Adipose tissue (tissue), 3 donors: ENCODE data around the gene KIF21B. TPM values are rescaled to one million over a fixed set of nuclear protein-coding genes. Genes with fewer than 3 reads are reported as not detected.
"Not testable (repeated sequence)": the region's sequence is repeated elsewhere in the genome, so short reads cannot be mapped to it uniquely, and the experiment has no call there.

Experiments
- H3K27ac ChIP-seq: one replicate; pipeline ENCODE4 v1.5.1; 2013; ENCODE audit warnings: low read depth, low read length
- WGBS, 3 donors: extraction: QIAGEN DNeasy Blood & Tissue Kit; methylation state at CpG; one replicate each; pipeline ENCODE4 v1.1.7; 2013; 5-methylcytosine and 5-hydroxymethylcytosine counted together
- polyA plus RNA-seq, 3 donors: library from polyadenylated mRNA; stranded (reverse); fragments of 200-250 nt; gene quantifications; one replicate each; pipeline ENCODE4 v1.2.3, GENCODE V29; 2013
- donor health status: healthy with polysubstance abuse.
- donor health status: Bipolar disorder and iron deficiency.
- donor health status: healthy.

Gene KIF21B
- polyA plus RNA-seq, 3 donors, result 0.46 to 1.2 (median 1.1) TPM

- 50 to 51% (median 50%) methylated on average over 6 of the region's 6 CpGs for WGBS, 3 donors
Observed at GRCh38 chr1:200965111-200965805, 58.3 kb downstream of the KIF21B start.

GRCh38 chr1:200963888-200964287 is 59.6 kb downstream of the KIF21B start:
- 84 to 89% (median 88%) methylated on average over 11 of the region's 11 CpGs for WGBS, 3 donors

More at GRCh38 chr1:200965111-200965805, 58.3 kb downstream of the KIF21B start:
- no peak overlapping the region for H3K27ac ChIP-seq

GRCh38 chr1:200963076-200963475 is 60.4 kb downstream of the KIF21B start:
- 80 to 93% (median 89%) methylated on average over 2 of the region's 2 CpGs for WGBS, 3 donors
- no peak overlapping the region for H3K27ac ChIP-seq

More at GRCh38 chr1:200963888-200964287, 59.6 kb downstream of the KIF21B start:
- not testable (repeated sequence) for H3K27ac ChIP-seq

DNA sequence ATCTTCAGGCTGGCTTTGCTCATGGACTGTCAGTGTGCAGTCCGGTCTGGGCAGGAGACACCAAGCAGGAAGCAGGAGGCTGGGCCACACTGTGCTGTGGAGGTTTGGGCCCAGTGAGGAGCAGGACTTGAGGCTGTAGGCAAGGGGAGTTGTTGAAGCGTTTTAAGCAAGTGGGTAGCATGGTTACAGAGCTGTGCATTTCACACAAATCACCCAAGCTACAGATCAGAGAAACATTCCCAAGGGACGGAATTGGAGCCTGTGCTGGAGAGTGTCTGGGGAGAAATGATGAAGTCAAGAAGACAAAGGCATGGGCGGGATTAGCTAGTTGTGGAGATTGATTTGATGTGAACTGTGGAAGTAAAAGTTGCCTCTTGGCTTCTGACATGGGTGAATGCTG is 60.9 kb downstream of the KIF21B start:
- no peak overlapping the region for H3K27ac ChIP-seq
- 80 to 89% (median 89%) methylated on average over 4 of the region's 4 CpGs for WGBS, 3 donors

GRCh38 chr1:200962151-200962550 is 61.4 kb downstream of the KIF21B start:
- WGBS, 3 donors, result 90 to 96% (median 93%) methylated on average over 11 of the region's 11 CpGs
- not testable (repeated sequence) for H3K27ac ChIP-seq

- H3K27ac ChIP-seq, result no peak overlapping the region
- WGBS, 3 donors, result 89 to 93% (median 92%) methylated on average over 4 of the region's 4 CpGs
Observed at GRCh38 chr1:200960948-200961340, 62.6 kb downstream of the KIF21B start.

DNA sequence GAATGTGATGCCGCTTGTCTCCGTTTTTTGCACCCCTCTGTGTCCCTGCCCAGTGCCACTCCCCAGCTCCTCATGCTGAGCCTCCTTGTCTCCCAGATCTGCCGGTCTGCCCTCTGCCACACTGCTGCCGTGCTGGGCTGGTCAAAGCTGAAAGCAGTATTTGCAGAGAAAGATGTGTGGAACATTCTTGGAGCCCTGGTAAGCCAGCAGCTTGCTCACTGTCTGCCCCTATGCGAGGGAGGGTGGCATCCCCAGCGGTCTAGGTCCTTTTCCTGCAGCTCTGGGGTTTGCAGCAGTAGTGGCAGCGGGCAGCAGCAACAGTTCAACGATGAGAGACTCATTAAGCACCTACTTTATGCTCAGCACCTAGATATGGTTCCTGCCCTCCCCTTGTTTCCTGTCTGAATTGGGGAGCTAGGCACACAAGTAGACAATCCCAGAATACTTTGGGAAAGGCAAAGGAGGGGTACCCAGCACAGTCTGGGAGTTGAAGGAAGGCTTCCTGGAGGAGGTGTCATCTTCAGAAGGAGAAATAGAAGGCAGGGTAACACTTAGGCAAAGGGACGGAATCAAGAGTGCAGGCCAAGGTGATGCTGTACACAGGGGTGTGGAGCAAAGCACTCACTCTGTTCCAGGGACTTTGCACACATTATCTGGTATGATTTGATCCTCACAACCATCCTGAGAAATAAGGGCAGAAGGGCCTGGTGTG is 63.1 kb downstream of the KIF21B start:
- no peak overlapping the region for H3K27ac ChIP-seq
- 68 to 79% (median 75%) methylated on average over 9 of the region's 9 CpGs for WGBS, 3 donors

DNA sequence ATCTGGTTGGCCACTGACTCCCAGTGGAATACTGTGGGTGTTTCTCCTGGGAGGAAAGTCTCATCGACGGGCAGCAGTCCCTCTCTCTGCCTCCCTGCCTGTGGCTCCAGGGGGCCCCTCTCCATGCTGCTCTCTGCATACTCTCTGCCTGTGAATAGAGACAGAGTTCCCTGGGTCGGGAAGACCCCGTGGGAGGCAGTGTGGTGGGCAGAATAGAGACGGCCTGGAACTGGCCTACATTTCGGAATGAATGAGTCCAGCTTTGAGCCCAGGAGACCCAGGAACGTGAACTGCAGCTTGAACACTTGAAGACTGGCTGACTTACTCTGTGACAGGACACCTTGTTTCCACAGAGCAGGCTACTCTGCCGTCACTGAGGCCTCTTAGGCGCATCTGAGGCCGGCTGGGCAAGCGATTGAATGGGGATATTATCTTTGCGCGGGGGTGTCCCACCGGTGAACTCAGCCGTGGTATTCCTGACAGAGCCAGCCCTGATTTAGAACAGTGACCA is 64.0 kb downstream of the KIF21B start:
- H3K27ac ChIP-seq, result no peak overlapping the region
- 57 to 83% (median 73%) methylated on average over 15 of the region's 15 CpGs for whole genome bisulfite sequencing, 3 donors

DNA sequence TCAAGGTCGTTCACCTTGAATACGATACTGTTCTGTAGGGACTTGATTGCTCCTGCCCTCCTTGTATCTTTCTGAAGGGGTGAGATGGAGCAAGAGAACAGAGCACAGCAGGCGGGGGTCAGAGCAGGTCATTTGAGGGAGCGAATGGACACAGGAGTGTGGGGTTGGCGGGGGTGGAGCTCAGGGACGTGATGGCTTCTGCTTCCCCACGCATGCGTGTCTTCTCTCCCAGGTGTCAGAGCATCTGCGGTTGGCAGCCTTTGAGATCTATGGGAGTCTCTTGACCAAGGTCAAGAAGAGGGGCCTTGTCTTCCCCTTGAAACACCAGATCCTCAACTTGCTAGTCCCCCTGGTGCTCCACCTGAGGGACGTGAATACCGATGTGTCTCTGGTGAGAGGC is 64.9 kb downstream of the KIF21B start:
- 92 to 96% (median 93%) methylated on average over 11 of the region's 11 CpGs for WGBS, 3 donors
- H3K27ac ChIP-seq, result no peak overlapping the region

DNA sequence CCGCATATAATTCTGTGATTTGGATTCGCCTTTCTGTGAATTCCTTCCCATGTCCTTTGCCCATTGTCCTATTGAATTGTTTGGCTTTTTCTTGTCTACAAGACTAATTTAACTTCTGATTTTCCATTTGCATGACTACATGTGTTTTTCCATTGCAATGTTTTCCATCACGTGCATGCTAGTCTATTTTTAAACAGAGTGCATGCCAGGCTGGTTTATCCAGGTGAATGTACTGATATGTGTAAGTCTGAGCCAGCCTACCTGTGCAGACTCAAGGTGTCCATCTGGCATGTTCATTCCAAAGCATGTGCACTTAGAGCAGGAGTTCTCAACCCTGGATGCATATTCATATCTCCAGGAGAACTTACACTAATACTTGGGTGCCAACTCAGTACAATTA is 69.1 kb downstream of the KIF21B start:
- H3K27ac ChIP-seq, result no peak overlapping the region
- WGBS, 3 donors, result 50 to 90% (median 84%) methylated on average over 3 of the region's 3 CpGs

DNA sequence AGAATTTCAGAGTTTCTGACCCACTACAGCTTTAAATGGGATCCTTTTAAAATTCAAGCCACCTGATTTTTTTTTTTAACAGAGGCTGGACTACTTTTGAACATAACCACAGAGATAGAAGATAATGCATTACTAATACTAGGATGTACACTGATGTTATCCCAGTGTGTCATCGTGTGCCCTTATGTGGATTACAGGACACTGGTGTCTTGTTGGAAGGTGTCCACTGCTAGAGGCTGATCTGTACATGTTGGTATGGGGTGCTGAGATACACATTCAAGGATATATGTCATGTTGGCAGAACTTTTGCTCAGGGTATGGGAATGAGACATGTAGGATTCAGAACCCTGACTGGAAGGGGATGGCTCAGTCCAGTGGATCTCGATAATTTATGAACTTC is 72.5 kb downstream of the KIF21B start:
- 86 to 93% (median 88%) methylated on average over 2 of the region's 2 CpGs for WGBS, 3 donors
- H3K27ac ChIP-seq, result no peak overlapping the region

GRCh38 chr1:200949626-200950025 is 73.9 kb downstream of the KIF21B start:
- 92 to 95% (median 93%) methylated on average over 8 of the region's 8 CpGs for WGBS, 3 donors
- H3K27ac ChIP-seq, result no peak overlapping the region

DNA sequence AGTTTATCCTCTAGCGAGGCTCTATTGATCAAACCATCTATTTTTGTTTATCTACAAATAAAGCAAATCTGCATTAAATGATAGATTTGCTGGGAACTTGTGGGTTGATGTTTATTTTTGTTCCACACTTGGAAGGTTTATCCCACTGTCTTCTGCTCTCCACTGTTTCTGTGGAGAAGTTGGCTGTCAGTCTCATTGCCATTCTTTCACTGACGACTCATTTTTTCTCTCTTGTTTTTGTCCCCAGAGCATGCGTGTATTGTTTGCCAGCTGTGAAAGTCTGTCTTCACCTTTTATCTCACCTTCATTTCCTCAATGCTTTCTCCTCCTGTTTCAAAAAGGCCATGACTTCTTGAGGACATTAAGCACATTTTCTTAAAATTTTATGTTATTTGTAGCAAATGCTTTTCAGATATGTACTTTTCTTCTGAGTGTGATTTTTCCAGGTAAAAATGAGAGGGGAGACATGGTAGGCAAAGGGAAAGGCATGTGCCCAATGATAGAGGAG is 76.4 kb downstream of the KIF21B start:
- WGBS, 3 donors, result 83 to 92% (median 90%) methylated on average over 3 of the region's 3 CpGs
- H3K27ac ChIP-seq, result no peak overlapping the region

- H3K27ac ChIP-seq, result no peak overlapping the region
- WGBS, 3 donors, result 82 to 85% (median 83%) methylated on average over 3 of the region's 3 CpGs
Observed at GRCh38 chr1:200945111-200945510, 78.4 kb downstream of the KIF21B start.

DNA sequence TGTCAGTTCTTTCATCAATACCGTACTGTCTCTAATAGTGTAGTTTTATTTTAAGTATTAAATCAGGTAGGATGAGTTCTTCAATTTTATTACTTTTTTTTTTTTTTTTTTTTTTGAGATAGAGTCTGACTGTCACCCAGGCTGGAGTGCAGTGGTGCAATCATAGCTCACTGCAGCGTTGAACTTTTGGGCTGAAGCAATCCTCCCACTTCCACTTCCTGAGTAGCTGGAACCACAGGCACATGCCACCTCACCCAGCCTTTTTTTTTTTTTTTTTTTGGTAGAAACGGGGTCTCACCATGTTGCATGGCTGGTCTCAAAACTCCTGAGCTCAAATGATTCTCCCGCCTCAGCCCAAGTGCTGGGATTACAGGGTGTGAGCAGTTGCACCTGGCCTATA is 84.6 kb downstream of the KIF21B start:
- WGBS, 3 donors, result 47 to 73% (median 57%) methylated on average over 4 of the region's 4 CpGs
- H3K27ac ChIP-seq, result no peak overlapping the region

GRCh38 chr1:200935286-200935962 is 88.1 kb downstream of the KIF21B start:
- WGBS, 3 donors, result 84 to 93% (median 91%) methylated on average over 18 of the region's 18 CpGs
- H3K27ac ChIP-seq, result not testable (repeated sequence)

GRCh38 chr1:200934676-200935245 is 88.8 kb downstream of the KIF21B start:
- WGBS, 3 donors, result 93 to 95% (median 94%) methylated on average over 13 of the region's 13 CpGs
- H3K27ac ChIP-seq, result no peak overlapping the region

- 85 to 91% (median 86%) methylated on average over 2 of the region's 2 CpGs for WGBS, 3 donors
Observed at GRCh38 chr1:200931776-200932175, 91.7 kb downstream of the KIF21B start.

GRCh38 chr1:200930285-200930684 is 93.2 kb downstream of the KIF21B start:
- not testable (repeated sequence) for H3K27ac ChIP-seq
- WGBS, 3 donors, result 84 to 95% (median 89%) methylated on average over 8 of the region's 8 CpGs

More at GRCh38 chr1:200931776-200932175, 91.7 kb downstream of the KIF21B start:
- no peak overlapping the region for H3K27ac ChIP-seq
